EH (cell line): ENCODE results near the gene NOS1.

Source experiments
- DNase-seq: peaks from one replicate; pipeline ENCODE4 v3.0.0-alpha.2; 2015; ENCODE audit warnings: low read depth

The NOS1 gene

DNA sequence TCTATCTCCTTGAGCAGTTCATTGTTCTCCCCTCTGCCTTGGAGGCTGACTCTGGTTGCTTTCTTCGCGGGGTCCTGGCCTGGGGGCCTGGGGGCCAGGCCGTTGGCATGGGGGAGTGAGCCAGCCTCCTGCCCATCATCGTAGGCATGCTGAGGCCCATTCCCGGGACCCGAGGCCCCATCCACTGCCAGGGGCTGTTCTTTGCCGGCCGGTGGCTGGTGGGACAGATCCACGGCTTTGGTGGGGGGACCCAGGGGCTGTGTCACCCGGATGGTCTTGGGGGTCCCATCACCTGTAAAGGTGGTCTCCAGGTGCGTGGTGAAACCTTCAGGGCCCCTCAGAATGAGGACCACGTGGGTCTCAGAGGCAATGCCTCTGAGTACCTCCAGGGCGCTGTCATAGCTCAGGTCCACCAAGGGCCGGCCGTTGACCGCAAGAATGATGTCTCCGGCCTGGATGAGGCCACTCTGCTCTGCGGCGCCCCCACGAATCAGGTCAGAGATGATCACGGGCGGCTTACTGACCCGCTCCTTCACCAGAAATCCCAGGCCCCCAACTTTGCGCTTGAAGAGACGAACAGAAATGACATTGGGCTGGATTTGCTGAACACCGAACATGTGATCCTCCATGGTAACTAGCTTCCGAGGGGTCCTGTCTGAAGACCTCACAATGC is 30.8 kb downstream of the NOS1 start:
- DNase-seq = no peak

DNA sequence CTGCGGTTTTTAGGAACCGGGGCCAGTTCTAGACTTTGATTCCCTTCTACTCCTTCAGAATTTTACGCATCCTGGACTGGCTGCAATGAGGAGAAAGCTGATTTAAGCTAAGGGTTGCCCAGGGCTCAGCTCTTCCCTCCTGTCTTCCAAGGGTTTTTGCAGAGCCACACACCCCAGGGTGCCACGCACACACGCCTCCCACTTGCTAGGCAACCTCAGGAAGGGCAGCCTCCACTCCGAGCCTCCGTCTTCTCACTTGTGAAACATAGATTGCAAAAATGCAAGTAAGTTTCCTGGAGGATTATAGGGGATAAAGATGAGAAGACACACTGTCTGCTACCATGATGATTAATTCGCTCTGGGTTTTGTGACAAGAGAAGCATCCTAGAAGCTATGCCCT is 31.7 kb downstream of the NOS1 start:
- no peak for DNase-seq

DNA sequence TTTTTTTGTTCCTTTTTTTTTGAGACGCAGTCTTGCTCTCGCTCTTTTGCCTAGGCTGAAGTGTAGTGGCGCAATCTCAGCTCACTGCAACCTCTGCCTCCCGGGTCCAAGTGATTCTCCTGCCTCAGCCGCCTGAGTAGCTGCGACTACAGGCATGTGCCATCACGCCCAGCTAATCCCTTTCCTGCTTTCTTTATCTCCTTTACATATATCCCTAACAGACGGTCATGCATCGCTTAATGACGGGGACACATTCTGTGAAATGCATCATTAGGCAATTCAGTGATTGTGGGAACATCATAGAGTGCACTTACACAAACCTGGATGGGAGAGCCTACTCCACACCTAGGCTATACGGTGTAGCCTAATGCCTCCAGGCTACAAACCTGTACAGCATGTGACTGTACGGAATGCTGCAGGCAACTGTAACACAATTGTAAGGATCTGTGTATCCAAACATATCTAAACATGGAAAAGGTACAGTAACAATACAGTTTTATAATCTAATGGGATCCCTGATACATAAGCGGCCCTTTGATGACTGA is 32.8 kb downstream of the NOS1 start:
- DNase-seq = no peak

DNA sequence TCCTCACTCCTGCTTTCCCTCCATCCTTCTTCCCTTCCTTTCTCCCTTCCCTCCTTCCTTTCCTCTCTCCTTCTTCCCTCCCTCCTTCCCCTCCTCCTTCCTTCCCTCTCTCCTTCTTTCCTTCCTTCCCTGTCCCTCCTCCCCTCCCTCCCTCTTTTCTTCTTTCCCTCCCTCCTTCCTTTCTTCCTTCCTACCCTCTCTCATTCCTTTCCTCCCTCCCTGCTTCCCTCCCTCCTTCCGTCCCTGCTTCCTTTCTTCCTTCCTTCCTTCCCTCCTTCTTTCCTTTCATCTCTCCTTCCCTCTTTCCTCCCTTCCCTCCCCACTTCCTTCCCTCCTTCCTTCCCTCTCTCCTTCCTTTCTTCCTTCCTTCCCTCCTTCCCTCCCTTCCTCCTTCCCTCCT is 39.0 kb downstream of the NOS1 start:
- no peak for DNase-seq

DNA sequence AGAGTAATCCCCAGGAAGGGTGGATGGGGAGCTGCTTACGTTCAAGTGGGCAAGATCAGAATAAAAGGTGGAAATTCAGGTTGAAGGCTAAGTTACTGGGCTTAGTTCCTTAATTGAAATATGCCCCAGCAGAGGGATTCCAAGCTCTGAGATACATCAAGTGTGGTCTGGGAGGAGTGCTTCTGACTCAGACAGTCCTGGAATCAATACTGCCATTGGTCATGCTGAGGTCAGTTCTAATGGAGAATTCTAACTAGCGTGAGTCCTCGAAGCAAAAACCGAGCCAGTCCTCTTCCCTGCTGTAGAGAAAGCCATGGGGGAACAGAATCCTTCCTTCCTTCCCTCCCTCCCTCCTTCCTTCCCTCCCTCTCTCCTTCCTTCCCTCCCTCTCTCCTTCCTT is 39.9 kb downstream of the NOS1 start:
- DNase-seq = no peak

DNA sequence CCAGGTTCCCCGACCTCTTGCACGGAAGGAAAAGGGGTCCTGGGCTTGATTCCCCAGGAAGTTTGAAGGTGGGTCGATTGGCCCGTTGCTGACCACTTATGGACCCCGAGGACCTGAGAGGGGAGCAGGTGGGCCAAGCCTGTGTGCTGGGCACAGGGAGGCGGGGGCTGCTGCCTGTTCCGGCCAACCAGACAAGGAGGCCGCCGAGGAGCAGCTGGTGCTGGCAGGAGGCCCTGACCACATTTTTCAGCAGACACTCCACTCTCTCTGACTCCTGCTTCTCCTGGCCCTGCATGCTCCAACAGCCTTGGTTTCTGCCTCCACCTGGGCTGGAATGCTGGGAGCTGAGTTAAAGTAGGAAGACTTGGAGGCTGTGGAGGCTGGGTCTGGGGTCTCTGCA is 42.8 kb downstream of the NOS1 start:
- no peak for DNase-seq

DNA sequence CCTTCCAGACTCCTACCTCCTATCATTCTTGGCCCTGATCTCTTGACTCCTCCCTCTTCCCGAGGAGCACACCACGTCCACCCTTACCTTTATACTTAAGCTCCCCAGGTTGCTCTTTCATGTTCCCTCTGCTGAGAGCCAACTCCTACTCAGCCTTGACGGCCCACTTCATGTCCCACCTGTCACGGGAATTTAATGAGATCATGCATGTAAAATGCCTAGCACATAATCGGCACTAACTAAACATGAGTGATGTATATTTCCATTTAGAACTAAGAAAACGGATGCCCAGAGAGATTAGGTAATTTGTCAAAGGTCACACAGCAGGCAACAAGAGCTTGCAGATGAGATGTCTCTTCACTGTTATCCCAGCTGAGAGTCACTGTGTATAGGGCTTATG is 45.1 kb downstream of the NOS1 start:
- DNase-seq = no peak

DNA sequence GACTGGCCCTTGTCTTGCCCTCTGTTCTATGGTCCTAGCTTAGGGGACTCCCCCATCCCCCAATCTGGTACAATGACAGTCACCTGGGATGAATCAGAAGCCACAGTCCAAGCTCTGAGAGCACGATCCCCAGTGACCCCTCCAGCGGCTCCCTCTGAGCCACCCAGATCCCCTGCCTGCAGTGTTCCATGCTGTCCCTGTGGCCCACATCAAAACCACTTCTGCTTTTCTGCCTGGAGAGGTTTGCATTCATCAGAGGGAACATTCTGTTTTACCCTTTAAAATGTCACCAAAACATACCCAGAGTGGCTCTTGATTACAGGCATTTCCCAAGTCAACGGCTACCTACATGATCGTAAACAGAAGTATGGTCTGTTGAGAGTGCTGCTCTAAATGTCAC is 47.5 kb downstream of the NOS1 start:
- DNase-seq = no peak

DNA sequence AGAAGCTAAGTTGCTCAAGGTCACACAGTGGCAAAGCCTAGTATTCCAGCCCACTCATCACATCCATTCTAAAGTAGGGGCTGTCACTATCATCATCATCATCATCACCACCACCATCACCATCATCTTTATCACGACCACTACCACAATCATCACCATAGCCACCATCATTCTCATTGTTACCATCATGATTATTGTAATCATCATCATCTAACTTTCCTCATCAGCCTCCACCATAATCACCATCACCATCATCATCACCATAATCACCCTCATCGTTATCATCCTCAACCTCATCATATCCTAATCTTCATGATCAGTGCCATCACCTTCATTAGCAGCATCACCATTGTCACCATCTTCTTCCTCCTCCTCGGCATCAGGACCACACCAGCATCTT is 48.7 kb downstream of the NOS1 start:
- DNase-seq = no peak

DNA sequence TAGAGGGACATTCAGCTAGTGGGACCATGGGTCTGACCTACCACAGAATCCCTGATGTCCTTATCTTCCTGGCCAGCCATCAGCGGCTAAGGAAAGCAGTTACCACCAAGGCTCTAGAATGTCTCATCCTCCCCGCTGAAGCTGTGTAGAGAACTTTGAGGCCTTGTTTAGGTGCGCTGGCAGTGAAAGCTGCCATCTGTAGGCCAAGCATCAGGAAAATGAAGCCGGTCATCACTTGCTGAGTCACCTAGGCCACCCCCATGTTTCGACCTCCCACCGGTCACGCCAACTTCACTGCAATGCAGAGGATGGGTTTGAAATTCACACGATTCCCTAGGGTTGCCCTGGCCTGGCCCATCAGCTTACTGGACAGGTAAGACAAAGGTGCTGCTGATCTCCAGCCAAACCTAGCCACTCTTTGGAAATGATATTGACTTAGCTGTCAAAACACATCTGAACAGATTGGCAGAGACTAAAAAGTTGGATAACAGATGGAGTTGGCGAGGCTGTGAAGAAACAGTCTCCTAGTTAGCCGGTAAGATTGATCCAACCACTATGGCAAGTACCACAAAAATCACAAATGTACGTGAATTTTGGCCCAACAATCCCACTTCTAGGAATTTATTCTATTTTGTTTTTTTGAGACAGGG is 52.0 kb downstream of the NOS1 start:
- DNase-seq = no peak

DNA sequence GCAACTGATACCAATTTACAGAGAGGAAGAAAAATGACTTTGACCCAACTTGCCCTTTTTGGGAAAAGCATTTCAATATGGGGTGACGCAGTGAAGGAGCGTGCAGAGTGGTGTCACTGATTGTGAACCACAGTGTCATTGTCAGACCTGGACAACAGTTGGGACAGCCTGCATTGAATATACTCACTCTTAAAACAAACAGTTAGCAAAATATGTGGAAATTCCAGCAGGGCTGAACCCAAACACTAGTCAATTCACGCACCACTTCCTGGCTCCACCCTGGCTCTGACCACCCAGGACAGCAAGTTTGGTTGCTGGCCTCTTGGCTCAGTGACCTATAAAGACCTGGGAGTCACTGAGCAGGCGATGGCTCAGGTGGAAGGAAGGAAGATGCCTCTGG is 61.3 kb downstream of the NOS1 start:
- DNase-seq = no peak

DNA sequence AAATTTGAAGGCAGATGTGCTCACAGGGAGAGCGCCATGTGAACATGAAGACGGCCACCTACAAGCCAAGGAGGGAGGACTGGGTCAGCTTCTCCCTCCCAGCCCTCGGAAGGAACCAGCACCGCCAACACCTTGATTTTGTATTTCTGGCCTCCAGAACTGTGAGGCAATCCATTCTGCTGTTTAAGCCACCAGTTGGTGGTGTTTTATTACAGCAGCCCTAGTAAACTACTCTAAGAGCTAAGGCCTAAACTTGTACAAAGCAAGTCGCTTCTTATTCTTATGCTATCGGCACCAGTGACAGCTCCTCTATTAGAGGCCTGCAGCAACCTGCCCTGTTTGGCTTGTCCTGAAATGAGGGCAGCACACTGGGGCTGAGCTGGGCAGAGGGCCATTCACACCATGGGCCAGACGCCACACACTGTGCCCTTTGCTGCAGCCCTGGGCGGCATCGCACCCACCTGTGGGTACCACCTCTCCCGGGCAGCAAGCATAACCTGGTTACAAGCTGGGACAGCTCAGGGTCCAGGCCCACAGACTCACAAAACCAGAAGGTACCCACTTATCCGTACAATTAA is 62.7 kb downstream of the NOS1 start:
- DNase-seq = no peak

DNA sequence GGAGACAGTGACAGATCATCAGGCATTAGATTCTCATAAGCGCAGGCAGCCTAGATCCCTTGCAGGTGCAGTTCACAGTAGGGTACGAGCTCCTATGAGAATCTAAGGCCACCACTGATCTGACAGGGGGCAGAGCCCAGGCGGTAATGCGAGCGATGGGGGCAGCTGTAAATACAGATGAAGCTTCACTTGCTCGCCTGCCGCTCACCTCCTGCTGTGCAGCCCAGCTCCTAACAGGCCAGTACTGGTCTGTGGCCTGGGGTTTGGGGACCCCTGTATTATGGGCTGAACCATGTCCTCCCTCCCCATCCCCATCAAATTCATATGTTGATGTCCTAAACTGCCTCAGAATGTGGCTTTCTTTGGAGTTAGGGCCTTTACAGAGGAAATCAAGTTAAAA is 63.2 kb downstream of the NOS1 start:
- DNase-seq = no peak

DNA sequence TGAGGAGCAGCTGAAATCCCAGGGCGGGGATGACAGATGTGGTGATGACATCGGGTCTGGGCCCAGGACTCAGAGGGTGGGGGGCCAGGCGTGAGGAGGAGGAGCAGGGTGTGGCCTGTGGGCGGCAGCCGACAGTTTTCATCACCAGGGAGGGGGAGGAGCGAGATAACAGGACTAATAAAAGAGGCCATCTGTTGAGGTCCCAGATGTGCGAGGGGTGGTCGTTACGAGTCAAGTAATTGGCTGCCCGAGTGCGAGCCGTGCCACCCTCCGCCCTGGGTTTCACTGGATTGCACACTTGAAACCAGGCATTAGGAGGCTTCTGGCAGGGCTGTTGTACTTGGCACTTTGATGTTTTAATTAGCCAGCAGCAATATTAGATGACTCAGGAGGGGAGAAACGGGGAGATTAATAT is 67.2 kb downstream of the NOS1 start:
- DNase-seq = no peak

DNA sequence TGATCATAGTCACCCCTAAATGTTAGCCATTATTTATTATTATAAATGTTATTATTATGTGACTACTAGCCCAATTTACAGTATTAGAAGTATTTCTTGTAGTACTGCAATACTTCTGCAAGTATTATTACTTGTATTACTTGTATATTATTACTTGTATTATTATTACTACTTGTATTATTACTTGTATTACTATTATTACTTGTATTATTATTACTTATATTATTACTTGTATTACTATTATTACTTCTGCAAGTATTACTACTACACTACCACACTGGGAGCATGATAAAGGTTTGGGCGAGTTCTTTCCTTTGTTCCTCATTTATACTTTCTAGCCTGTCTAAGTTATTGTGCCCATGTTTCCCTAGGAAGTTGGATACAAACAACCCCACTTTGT is 67.9 kb downstream of the NOS1 start:
- DNase-seq = no peak

DNA sequence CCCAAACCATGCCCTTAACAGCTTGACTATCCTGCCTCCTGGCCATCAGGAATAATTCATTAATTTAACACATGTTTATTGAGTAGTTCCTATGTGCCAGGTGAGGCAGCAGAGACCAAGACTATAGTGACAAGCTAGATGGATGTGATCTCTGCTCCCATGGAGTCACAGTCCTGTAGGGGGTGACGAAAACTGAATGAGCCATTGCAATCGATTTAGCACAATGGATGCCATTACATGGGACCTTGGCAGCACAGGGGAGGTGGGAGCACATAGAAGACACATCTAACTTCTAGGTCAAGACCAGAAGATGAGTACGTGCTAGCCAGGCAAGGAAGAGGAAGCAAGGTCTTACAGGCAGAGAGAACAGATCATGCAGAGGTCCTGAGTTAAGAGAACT is 68.7 kb downstream of the NOS1 start:
- no peak for DNase-seq

DNA sequence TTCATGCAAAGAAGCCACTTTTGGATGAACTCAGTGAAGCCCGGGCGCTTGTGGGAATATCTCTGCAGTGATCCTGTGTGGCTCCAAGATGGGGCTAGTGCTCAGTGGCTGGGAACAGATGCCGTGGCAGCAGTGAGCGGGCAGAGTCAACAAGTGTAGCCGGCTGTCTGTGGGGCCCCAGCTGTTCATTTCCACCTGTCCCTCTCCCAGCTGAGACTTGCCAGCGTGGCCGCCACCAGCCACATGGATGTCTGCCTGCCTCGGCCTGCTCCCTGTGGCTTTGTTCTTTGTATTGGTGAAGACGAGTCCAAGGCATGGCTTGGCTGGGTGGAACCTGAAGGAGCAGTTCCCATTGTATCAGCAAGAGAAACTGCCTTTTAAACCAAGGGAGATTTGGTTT is 77.3 kb downstream of the NOS1 start:
- DNase-seq = no peak

DNA sequence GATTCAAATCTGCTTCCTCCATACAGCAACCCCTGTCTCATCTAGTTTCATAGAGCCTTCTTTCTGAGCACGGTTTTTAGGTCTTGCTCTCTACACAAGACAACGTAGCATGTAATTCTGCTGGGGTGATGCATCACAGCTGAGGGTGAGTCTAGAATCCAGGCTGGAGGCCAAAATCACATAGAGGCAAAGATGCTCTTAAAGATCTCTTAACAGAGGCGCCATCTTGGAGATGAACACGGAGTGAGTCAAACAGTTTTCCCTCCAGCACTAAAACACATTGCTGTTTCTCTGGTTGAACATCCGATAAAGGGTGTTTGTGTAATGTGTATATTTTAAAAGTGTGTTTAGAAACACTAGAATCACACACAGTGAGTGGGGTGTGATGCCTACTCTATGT is 78.9 kb downstream of the NOS1 start:
- DNase-seq = no peak

DNA sequence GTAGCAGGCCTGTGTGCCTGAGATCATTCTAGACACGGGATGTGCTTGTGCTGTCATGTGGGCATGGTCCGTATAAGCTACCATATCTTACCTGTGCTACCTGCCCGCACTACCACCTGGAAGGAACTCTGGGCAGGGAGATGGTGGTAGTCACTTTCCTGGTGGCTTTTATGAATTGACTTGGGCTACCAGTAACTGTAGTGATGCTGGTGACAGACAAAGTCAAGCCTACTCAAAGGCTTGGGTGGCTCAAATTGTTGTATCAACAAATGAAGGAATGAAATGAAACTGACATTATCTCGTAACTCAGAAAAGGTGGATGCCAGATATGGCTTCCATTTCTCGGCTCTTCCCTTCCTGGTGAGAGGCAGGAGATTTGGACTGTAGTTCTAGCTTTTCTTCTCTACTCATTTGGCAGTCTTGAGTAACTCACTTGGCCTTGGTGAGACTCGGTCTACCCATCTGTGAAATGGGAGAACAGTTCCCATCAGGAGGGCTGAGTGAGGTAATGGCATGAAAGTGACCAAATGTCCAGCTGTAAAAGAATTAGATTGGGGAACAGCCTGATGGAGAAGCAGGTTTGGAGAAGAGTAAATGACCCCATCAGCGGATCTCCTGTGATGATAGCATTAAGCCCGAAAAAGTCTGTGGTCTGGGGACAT is 81.3 kb downstream of the NOS1 start:
- no peak for DNase-seq

DNA sequence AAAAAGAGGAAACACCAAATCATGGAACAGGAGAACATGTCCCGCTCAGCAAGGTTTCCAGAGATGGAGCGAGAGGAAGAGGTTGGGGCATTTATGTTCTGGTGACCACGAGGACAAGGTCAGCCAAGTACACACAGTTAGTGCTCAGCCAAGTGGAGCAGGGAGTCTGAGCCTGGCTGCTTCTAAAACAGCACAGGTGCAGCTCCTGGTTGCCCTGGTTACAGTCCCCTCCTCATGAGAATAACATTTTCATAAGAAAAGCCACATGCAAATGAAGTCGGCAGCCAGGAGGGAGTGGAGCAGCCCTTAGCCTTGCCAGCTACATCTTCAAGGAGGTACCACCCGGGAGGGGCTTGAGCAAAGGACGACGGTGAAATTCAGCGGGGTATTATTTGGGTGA is 81.8 kb downstream of the NOS1 start:
- no peak for DNase-seq

DNA sequence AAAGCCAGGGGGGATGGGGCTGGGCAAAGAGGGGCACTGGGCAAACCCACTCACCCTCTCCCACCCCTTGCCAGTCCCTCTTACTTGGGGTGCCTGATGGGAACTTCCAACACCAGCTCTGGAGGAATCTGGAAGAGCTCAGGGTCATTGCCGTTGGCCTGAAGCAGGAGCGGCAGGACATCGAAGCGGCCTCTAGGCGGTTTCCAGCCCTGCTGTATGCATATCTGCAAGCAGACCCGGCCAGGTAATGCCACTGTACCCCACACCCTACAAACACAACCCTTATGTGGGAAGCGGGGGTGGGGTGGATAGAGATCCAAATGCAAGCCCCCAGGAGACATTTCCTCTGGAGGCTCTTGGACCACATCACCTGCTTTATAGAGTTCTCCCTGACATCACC is 83.6 kb downstream of the NOS1 start:
- no peak for DNase-seq

DNA sequence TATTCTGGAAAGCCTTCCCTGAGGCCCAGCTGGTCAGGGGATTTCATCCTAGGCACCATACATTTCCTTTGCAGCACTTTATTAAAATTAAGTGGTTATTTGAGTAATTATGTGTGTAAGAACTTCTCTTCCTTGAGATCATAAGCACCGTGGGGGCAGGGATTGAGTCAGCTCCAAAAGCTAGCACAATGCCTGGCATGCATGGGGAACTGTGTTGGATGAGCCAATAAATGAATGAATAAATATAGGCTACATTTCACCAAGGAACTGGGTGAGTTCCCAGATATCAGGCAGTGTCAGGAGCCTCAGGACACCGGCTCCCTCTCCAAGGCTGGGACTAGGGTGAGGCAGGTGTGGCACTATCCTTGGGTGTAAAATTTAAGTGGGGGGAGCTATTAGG is 88.3 kb downstream of the NOS1 start:
- DNase-seq = no peak

DNA sequence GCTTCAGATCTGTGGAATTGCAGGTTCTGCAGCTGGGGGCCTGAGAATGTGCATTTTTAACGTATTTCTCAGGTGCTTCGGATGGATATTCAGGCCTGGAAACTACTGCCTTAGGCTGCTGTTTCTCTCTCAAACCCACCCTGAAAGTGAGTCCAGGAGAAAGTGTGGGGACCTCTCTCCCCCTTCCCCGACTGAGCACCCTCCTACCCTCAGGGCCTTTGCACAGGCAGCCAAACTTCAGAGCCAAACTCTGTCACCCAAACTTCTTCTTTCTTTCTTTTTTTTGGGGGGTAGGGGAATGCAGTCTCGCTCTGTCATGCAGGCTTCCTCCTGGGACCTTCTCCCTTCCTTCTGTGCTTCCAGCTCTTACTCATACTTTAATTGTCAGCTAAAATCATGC is 88.7 kb downstream of the NOS1 start:
- no peak for DNase-seq
